ENCODE results near the gene PRDX6. TPM values are rescaled to one million over a fixed set of nuclear protein-coding genes. Genes with fewer than 3 reads are reported as not detected.

Gene PRDX6
- total and polyA plus RNA-seq, 10 of the 15 experiments (the other 5 are each of a cell fraction or from before 2014, with no cell fraction given), result 70.7 to 230 (median 138) TPM

DNA sequence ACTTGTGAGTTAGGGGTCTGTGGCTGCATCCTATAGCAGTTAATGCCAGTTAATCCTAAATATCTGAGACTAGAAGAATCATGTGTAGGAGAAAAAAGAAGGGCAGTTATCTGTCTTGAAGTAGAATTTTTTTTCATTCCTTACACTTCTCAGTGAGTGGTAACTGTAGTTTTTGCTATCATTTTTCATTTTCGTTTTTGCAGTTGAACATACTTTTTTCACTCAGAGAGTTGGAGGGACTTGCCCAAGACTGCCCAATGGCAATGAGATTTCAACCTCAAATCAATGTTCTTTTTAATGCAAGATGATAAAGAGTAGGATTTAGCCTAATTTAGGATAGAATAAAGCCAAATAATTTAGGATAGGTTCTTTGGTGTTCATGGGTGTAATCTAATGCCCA is 5.5 kb downstream of the PRDX6 start:
- ChIA-PET POLR2A (no interaction called here), CTCF (no interaction called here), SMC1A (ENCODE audit: uncharacterized antibody, unreplicated experiment) (no interaction called here), RAD21 (ENCODE audit: unreplicated experiment) (no interaction called here)
- Histone ChIP-seq H4K20me1 (ENCODE audit: control insufficient read depth, insufficient read depth) (no peaks in the 10 kb centered on the region), H3K4me1 (ENCODE audit: control insufficient read depth, insufficient read depth, low read length) (peaks cover 7% of the 10 kb centered on the region), H3K79me2 (ENCODE audit: control insufficient read depth, insufficient read depth, low read length) (peaks cover 26% of the 10 kb centered on the region), H3K9me3 (replicated peaks; ENCODE audit: control insufficient read depth, insufficient read depth, low read length) (no peaks in the 10 kb centered on the region), H3K27ac (ENCODE audit: control insufficient read depth, insufficient read depth) (peak overlapping the region; percentile 31; the same call in 1 of the 2 replicates), H3K4me3 (no peak overlapping the region), H3K36me3 (ENCODE audit: control insufficient read depth in 2 of 2, insufficient read depth in 2 of 2, low read length in 1 of 2) (peaks cover 8 to 31% of the 10 kb centered on the region in 2 experiments), H3K9ac (ENCODE audit: control insufficient read depth, insufficient read depth, low read length) (no peak overlapping the region), H3K4me2 (ENCODE audit: control insufficient read depth, insufficient read depth) (peak overlapping the region; percentile 38), H2AFZ (ENCODE audit: control insufficient read depth, low read depth, low read length) (no peak overlapping the region), H3K27me3 (replicated peaks in 1 of 2; ENCODE audit: control insufficient read depth in 2 of 2, insufficient read depth in 2 of 2, low read length in 1 of 2) (no peaks in the 10 kb centered on the region)
- FAIRE-seq, result no peak
- ATAC-seq, result peak; percentile 68
- intact Hi-C loops (cut with micrococcal nuclease; ENCODE audit: unreplicated experiment), result no loop called here
- whole genome bisulfite sequencing (ENCODE audit: insufficient coverage, insufficient replicate concordance, low lambda C conversion rate, missing lambda C conversion rate), result 0% methylated on average over 1 of the region's 1 CpG
- DNase-seq (ENCODE audit: low read depth, low spot score), result no peak
- peak; percentile 34; the same call in 1 of the 2 replicates for TF ChIP-seq ZNF384 (IDR thresholded peaks at IDR 0.05; ENCODE audit: borderline replicate concordance, low read depth, low read length)
- no peak for TF ChIP-seq ZBED1 (IDR thresholded peaks at IDR 0.05; ENCODE audit: borderline replicate concordance)
- BruUV-seq (replicated peaks), result no TSS peak
- in situ Hi-C loops (cut with MboI), result no loop called here

DNA sequence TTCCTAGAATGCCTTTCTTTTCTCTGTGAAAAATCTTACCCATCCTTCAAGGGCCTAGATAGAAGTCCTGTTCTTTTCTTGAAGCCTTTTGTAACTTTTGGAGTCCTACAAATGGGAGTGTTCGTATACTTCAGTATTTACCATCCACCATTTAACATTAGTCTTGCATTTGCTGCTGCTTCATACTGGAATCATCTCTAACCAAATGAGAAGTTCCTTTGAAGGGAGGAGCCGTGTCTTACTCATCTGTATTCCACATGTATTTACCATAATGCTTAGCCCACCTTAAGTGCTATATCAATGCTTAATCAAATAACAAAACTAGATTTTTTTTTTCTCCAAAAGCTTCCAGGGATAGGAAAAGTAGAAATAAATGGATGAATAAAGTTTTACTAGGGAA is 7.1 kb downstream of the PRDX6 start:
- H3K79me2 ChIP-seq (ENCODE audit: control insufficient read depth, insufficient read depth, low read length), result peaks cover 11% of the 10 kb centered on the region
- H3K36me3 ChIP-seq (ENCODE audit: control insufficient read depth in 2 of 2, insufficient read depth in 2 of 2, low read length in 1 of 2), result peaks cover 9 to 35% of the 10 kb centered on the region in 2 experiments
- no peak overlapping the region for H3K9ac ChIP-seq (ENCODE audit: control insufficient read depth, insufficient read depth, low read length)
- H3K4me1 ChIP-seq (ENCODE audit: control insufficient read depth, insufficient read depth, low read length), result peaks cover 4% of the 10 kb centered on the region
- ChIA-PET RAD21 (ENCODE audit: unreplicated experiment) (interaction anchor here (0.6 kb wide), 1 partner anchor 464 kb away, joined by 3 read pairs; no protein-coding TSS in a partner anchor), SMC1A (ENCODE audit: uncharacterized antibody, unreplicated experiment) (no interaction called here), POLR2A (no interaction called here), CTCF (no interaction called here)
- no peaks in the 10 kb centered on the region for H3K9me3 ChIP-seq (replicated peaks; ENCODE audit: control insufficient read depth, insufficient read depth, low read length)
- H4K20me1 ChIP-seq (ENCODE audit: control insufficient read depth, insufficient read depth), result no peaks in the 10 kb centered on the region
- FAIRE-seq (no peak), DNase-seq (ENCODE audit: low read depth, low spot score) (no peak), ATAC-seq (no peak)
- no peaks in the 10 kb centered on the region for H3K27me3 ChIP-seq (replicated peaks in 1 of 2; ENCODE audit: control insufficient read depth in 2 of 2, insufficient read depth in 2 of 2, low read length in 1 of 2)
- 100% methylated on average over 2 of the region's 2 CpGs for WGBS (ENCODE audit: insufficient coverage, insufficient replicate concordance, low lambda C conversion rate, missing lambda C conversion rate)
- no peak overlapping the region for H3K27ac ChIP-seq (ENCODE audit: control insufficient read depth, insufficient read depth)
- no peak overlapping the region for H2AFZ ChIP-seq (ENCODE audit: control insufficient read depth, low read depth, low read length)
- intact Hi-C loops (cut with micrococcal nuclease; ENCODE audit: unreplicated experiment) (no loop called here), in situ Hi-C loops (cut with MboI) (no loop called here)
- BruUV-seq (replicated peaks), result no TSS peak
- H3K4me3 ChIP-seq, result no peak overlapping the region
- H3K4me2 ChIP-seq (ENCODE audit: control insufficient read depth, insufficient read depth), result no peak overlapping the region
- TF ChIP-seq, protein P1, sequence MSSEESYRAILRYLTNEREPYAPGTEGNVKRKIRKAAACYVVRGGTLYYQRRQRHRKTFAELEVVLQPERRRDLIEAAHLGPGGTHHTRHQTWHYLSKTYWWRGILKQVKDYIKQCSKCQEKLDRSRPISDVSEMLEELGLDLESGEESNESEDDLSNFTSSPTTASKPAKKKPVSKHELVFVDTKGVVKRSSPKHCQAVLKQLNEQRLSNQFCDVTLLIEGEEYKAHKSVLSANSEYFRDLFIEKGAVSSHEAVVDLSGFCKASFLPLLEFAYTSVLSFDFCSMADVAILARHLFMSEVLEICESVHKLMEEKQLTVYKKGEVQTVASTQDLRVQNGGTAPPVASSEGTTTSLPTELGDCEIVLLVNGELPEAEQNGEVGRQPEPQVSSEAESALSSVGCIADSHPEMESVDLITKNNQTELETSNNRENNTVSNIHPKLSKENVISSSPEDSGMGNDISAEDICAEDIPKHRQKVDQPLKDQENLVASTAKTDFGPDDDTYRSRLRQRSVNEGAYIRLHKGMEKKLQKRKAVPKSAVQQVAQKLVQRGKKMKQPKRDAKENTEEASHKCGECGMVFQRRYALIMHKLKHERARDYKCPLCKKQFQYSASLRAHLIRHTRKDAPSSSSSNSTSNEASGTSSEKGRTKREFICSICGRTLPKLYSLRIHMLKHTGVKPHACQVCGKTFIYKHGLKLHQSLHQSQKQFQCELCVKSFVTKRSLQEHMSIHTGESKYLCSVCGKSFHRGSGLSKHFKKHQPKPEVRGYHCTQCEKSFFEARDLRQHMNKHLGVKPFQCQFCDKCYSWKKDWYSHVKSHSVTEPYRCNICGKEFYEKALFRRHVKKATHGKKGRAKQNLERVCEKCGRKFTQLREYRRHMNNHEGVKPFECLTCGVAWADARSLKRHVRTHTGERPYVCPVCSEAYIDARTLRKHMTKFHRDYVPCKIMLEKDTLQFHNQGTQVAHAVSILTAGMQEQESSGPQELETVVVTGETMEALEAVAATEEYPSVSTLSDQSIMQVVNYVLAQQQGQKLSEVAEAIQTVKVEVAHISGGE (CRISPR knock-in tag; IDR thresholded peaks at IDR 0.05), result no peak
- TF ChIP-seq, protein P2, sequence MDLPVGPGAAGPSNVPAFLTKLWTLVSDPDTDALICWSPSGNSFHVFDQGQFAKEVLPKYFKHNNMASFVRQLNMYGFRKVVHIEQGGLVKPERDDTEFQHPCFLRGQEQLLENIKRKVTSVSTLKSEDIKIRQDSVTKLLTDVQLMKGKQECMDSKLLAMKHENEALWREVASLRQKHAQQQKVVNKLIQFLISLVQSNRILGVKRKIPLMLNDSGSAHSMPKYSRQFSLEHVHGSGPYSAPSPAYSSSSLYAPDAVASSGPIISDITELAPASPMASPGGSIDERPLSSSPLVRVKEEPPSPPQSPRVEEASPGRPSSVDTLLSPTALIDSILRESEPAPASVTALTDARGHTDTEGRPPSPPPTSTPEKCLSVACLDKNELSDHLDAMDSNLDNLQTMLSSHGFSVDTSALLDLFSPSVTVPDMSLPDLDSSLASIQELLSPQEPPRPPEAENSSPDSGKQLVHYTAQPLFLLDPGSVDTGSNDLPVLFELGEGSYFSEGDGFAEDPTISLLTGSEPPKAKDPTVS (IDR thresholded peaks at IDR 0.05; ENCODE audit: low read depth, low read length), result no peak
- no peak for TF ChIP-seq SIX5 (IDR thresholded peaks at IDR 0.05; ENCODE audit: low read depth, low read length, severe bottlenecking)
- TF ChIP-seq EP300 (IDR thresholded peaks at IDR 0.05; ENCODE audit: borderline replicate concordance in 1 of 2, control insufficient read depth in 1 of 2, low read depth in 2 of 2, low read length in 2 of 2), result no peak
- TF ChIP-seq, protein P3, sequence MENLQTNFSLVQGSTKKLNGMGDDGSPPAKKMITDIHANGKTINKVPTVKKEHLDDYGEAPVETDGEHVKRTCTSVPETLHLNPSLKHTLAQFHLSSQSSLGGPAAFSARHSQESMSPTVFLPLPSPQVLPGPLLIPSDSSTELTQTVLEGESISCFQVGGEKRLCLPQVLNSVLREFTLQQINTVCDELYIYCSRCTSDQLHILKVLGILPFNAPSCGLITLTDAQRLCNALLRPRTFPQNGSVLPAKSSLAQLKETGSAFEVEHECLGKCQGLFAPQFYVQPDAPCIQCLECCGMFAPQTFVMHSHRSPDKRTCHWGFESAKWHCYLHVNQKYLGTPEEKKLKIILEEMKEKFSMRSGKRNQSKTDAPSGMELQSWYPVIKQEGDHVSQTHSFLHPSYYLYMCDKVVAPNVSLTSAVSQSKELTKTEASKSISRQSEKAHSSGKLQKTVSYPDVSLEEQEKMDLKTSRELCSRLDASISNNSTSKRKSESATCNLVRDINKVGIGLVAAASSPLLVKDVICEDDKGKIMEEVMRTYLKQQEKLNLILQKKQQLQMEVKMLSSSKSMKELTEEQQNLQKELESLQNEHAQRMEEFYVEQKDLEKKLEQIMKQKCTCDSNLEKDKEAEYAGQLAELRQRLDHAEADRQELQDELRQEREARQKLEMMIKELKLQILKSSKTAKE (IDR thresholded peaks at IDR 0.05; ENCODE audit: low read depth, poor library complexity, severe bottlenecking), result no peak
- no peak for TF ChIP-seq KAT2A (conservative IDR thresholded peaks at IDR 0.05; ENCODE audit: control insufficient read depth, low read depth, low read length)
- TF ChIP-seq RFX5 (IDR thresholded peaks at IDR 0.05; ENCODE audit: low read depth, low read length), result no peak
- TF ChIP-seq IKZF2 (IDR thresholded peaks at IDR 0.05), result no peak
